Measurements from ENCODE around the gene FLAD1.

GRCh38 chr1:154994269-154994587, 11.1 kb downstream of the FLAD1 start:
- TF ChIP-seq CTCF (IDR thresholded peaks at IDR 0.05) (no peak), POLR2AphosphoS5 (IDR thresholded peaks at IDR 0.05) (no peak), POLR2A (IDR thresholded peaks at IDR 0.05) (no peak)
